Fibroblast of upper back skin (primary cell): Measurements from ENCODE around the gene PLCD3.
A peak's percentile ranks its signal among the peaks of the same experiment; 100 is the strongest.

ENCODE experiments used
- DNase-seq: peaks from one replicate; pipeline ENCODE4 v3.0.0-alpha.2; 2013

PLCD3 gene

DNA sequence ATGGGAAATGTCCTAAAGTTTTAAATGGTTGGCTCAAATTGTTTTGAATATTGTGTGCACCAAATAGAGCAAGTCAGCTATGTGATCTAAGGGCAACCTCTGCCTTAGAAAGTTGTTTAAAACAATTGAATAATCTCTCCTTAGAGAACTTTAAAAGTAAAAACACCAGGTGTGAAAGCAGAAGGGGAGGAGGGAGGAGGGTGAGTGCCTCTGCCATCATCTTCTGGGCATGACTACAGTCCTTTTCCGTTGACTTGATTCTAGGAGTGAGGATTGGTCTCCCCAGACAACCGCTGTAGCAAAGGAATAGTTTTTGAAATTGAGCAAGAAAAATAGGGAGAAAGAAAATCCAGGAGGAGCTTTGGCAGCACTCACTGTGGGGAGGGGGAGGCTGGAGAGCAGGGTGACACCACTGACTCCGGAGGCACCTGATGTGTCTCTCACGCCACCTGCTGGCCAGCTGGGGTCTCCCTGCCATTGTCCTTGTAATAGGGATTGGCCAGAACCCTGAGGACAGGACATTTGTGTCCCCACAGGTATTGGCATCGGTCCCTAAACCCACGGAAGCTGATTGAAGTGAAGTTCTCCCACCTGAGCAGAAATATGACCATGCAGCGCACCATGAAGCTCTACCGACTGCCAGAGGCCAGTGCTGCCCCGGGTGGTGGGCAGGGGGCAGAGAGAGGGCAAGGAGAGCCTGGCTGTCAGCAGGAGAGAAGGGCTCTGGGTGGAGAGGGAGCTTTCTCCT is 33.3 kb downstream of the PLCD3 start:
- peak; percentile 69 for DNase-seq

GRCh38 chr17:45098081-45098868 is 34.0 kb downstream of the PLCD3 start:
- no peak for DNase-seq

- DNase-seq = no peak
These were observed 35.4 kb downstream of the PLCD3 start for GRCh38 chr17:45096926-45097325.

DNA sequence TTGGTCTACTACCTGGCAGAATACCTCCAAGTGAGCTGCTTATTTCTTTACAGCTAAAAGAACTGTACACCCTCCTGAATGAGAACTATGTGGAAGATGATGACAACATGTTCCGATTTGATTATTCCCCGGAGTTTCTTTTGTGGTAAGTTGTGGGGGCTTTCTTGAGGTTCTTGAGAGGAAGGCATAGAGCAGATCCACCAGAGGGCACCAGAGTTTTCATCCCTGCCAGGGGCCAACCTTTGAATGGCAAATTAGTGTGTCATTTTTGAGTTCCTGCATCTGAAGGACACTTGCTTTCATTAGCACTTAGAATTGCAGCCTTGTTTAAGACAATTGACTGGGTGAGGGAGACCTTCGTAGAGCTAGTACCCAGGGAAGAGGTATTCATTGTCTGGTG is 36.2 kb downstream of the PLCD3 start:
- peak; percentile 30 for DNase-seq

GRCh38 chr17:45093444-45094110 is 38.7 kb downstream of the PLCD3 start:
- no peak for DNase-seq

DNA sequence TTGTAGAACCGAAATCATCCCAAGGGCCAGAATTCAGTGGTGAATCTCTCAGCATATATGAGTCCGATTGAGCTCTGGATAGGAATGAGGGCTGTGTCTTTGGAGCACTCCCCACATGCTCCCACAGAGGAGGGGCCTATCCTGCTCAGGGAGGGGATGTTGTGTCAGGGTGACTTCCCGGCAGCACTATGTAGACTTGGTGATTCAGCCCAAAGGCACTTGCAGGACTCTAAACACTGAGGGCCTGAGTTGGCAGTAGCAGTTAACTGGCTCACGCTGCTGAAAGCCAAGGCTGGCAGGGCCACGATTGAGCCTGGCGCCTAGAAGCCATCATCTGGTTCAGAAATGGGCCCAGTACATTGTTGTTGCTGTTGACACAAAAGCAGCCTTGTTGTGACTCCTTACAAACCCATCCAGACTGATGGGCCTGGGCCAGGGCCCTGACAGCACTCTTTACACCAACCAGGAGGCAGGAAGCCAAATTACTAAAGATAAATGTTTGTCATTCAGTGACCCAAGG is 39.3 kb downstream of the PLCD3 start:
- DNase-seq = peak; percentile 98

DNA sequence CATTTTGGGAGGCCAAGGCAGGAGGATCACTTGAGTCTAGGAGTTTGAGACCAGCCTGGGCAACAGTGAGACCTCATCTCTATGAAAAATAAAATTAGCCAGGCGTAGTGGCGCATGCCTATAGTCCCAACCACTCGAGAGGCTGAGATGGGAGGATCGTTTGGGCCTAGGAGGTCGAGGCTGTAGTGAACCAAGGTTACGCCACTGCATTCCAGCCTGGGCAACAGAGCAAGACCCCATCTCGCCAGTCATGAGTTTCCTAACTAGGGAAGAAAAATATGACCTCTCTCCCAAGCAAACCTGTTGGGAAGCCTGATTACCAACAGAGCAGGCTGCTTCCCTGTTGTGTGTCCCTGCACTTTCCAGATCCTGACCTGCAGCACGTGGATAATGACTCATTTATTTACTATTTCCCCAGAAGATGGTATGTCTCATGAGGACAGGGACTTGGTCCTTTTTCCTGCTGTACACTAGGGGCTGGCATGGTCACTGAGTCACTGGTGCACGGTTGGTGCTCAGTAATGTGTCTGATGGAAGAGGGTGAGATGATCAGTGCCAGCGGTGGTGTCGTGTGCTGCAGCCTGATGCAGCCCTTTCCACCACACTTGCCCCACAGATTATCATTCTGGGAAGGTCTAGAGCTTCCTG is 40.4 kb downstream of the PLCD3 start:
- DNase-seq = peak; percentile 16

DNA sequence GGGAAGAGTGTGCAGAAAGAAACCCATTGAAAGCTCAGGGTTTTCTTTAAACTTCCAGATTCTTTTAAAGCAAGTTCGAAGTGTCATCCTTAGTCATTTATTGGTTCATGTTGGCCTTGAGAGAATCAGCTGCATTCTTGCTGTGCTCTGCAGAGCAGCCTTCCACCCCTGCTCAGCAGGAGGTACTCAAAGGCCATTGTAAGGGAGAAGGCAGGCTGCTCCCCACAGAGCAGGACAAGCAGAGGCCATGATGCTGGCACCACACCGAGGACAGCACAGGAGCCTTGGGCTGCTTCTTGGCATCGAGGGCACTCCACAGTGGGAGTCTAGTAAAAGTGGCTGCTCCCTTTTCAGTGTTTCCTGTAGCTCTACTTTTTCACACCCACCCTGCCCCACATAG is 41.6 kb downstream of the PLCD3 start:
- DNase-seq = no peak

GRCh38 chr17:45088741-45089140 is 43.6 kb downstream of the PLCD3 start:
- no peak for DNase-seq

- no peak for DNase-seq
These were observed 44.3 kb downstream of the PLCD3 start for GRCh38 chr17:45087978-45088377.

DNA sequence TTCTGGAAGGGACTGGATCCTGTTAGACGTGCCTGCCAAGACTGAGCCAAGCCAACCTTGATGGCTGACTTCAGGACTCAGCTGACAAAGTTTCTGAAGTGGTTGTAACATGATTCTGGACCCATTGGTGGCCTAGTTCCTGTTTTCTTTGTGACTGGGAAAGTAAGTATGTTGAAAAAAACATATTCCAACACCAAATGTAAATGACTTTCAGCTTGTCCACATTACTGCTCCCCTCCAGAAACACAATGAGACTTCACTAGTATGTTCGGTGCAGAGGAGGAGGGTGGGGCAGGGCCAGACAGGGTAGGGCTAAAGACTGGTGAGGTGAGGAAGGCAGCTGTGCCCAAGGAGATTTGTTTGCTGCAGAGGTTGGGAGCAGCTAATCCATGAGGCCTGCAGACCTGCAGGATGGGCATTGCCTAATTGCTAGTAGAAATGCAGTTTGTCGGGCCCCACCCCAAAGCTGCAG is 44.8 kb downstream of the PLCD3 start:
- DNase-seq = no peak

DNA sequence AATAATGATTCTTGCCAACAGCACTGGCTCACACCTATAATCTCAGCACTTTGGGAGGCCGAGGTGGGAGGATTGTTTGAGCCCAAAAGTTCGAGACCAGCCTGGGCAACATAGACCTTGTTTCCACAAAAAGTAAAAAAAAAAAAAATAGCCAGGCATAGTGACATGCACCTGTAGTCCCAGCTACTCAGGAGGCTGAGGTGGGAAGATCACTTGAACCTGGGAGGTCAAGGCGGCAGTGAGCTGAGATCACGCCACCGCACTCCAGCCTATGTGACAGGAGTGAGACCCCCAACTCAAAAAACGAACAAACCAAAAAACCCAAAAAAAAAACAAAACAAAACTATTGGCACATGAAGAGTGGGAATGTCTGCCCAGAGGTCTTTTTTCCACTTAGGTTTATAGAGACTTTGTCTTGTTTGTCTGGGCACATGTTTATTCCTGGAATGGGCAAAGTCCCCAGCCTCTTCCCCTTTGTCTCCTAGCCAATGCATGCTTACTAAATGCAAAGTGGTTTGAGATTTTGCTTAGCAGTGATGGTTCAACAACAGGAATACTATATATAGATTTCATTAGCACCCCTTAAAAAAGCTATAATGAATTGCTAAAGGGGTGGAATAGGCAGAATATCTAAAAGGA is 45.3 kb downstream of the PLCD3 start:
- DNase-seq = no peak

DNA sequence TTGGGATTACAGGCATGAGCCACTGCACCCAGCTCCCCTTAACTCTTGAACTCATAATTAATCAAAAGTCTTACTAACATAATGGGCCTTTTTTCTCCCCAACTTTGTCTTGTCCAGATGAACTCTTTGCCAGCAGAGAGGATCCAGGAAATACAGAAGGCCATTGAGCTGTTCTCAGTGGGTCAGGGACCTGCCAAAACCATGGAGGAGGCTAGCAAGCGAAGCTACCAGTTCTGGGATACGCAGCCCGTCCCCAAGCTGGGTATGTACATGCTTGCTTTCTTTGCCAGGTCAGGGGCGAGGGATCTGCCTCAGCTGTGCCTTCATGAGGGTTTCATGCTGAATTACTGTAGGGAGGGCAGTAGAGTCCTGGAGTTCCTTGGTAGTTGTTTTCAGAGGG is 45.9 kb downstream of the PLCD3 start:
- DNase-seq = no peak

DNA sequence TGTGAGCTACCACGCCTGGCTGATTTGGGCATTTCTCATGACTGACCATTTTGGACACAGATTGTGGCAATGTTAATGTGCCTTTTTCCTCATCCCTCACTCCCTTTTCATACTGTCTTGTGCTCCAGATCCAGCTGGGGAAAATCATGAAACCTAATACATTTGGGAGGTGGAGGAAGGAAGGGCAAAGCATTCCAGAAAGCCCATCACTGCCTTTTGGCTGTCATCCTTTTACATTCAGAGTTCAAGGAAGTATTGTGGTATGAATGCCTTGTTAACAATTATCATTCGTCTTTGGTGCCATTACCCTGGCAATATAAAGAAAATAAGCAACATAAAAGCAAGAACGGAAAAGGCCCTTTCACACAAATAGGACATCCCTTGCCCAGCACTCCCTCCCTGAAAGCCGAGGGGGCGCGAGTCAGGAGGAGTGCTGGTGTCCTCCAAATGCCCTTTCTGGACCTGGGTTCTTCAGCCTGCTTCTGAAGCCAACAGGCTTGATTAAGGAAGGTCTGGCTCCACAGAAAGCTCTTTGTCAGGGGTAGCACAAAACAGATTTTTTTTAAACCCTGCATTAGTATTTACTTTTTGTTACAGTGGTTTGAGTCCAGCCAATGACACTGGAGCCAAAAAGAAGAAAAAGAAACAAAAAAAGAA is 51.1 kb downstream of the PLCD3 start:
- DNase-seq = no peak

DNA sequence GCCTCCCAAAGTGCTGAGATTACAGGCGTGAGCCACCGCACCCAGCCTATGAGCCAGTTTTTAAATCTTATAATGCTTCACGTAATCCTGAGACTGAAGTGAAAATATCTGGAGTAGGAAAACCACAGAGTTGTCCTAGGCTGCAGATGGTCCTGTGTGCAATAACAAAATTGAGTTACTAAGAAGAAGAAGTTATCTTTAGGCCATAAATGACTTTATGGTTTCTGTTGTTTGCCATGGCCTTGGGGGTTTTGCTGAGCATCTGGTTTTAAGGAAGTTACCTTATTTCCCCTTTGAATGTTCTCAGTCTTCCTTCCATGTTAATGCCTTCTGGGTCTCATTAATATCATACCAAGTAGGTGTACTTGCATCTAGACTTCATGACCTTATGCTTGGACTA is 54.7 kb downstream of the PLCD3 start:
- no peak for DNase-seq

- peak; percentile 98 for DNase-seq
These were observed 58.8 kb downstream of the PLCD3 start for GRCh38 chr17:45073414-45074070.

DNA sequence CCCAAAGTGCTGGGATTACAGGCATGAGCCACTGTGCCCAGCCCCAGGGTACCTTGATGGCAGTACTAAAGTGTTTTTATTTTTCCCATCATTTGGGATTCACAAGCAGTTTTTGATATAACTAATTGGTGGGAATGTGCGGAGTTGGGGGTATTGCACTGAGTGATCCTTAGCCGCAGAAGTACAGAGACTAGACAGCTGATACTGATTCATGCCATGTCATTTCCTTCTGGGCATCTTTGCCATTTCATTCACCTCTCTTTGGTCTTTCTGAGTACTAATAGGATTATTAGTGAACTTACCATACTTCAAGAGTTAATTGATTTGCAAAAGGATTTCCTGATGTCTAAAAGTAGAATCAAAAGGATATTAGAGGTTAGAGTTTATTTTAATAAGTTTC is 61.5 kb downstream of the PLCD3 start:
- DNase-seq = no peak

DNA sequence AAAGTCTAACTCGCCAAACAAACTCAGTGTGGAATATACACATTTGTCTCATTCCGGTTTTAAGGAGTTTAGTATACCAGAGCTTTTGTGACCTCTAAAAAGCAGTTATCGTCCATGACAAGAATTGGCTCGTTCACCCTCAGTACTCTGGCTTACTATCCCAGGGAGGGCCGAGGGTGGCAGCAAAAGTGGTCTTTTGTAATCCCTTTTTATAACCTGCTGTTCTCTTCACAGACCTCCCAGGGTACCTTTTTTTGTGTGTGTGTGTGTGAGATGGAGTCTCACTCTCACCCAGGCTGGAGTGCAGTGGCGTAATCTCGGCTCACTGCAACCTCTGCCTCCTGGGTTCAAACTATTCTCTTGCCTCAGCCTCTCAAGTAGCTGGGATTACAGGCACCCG is 62.3 kb downstream of the PLCD3 start:
- no peak for DNase-seq

DNA sequence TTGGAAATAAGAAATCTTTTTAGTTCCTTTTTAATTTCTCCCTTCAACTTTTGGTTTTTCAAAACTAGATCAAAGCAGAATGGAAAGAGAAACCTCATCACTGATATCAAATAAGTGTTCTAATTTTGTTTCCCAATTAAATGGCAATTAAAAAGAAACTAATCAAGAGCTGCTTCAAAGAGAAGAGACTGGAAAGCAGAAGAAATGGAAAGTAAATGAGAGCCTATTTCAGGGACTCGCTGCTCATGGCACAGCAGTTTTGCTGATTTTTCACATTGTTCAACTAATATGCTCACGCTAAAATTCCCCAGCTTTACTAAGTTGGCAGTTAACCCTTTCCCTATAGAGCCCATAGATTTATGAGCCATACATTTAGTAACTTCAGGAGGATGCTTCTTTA is 64.7 kb downstream of the PLCD3 start:
- DNase-seq = no peak

GRCh38 chr17:45063198-45063597 is 69.1 kb downstream of the PLCD3 start:
- no peak for DNase-seq

- DNase-seq = no peak
These were observed 70.6 kb downstream of the PLCD3 start for GRCh38 chr17:45061606-45062205.
